ENCODE measurements around the gene ATP9A.

- TF ChIP-seq ZNF426 (tag by site-specific recombination; IDR thresholded peaks at IDR 0.05) = no peak
- TF ChIP-seq ZBTB8A (tag by site-specific recombination; IDR thresholded peaks at IDR 0.05) = no peak
- TF ChIP-seq ZNF518A (tag by site-specific recombination; conservative IDR thresholded peaks at IDR 0.05; ENCODE audit: low read depth) = no peak
- TF ChIP-seq CTCF (tag by site-specific recombination; IDR thresholded peaks at IDR 0.05) = no peak
- no peak for TF ChIP-seq ZBTB7A (tag by site-specific recombination; IDR thresholded peaks at IDR 0.05; ENCODE audit: low read depth)
These were observed 88.0 kb downstream of the ATP9A start for GRCh38 chr20:51680067-51680749.

All from HEK293 (cell line).